VCaP (cell line): ENCODE results near the gene MUC5B.

ENCODE experiments used
- H3K27ac ChIP-seq: fragments of 450-650 bp; 2 replicates; pipeline ENCODE4 v1.5.1; 2017
- TF ChIP-seq, protein P1 (sequence below): fragments of 450-650 bp; conservative IDR thresholded peaks from 2 replicates; pipeline ENCODE4 v1.5.1; 2017; ENCODE audit warnings: mild to moderate bottlenecking, moderate library complexity

MUC5B gene

DNA sequence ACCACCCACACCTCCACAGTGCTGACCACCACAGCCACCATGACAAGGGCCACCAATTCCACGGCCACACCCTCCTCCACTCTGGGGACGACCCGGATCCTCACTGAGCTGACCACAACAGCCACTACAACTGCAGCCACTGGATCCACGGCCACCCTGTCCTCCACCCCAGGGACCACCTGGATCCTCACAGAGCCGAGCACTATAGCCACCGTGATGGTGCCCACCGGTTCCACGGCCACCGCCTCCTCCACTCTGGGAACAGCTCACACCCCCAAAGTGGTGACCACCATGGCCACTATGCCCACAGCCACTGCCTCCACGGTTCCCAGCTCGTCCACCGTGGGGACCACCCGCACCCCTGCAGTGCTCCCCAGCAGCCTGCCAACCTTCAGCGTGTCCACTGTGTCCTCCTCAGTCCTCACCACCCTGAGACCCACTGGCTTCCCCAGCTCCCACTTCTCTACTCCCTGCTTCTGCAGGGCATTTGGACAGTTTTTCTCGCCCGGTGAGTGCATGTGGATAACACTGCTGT, 28.4 kb downstream of the MUC5B start:
- H3K27ac ChIP-seq = no peak overlapping the region

GRCh38 chr11:1252371-1253102, 29.7 kb downstream of the MUC5B start:
- TF ChIP-seq, protein P1, sequence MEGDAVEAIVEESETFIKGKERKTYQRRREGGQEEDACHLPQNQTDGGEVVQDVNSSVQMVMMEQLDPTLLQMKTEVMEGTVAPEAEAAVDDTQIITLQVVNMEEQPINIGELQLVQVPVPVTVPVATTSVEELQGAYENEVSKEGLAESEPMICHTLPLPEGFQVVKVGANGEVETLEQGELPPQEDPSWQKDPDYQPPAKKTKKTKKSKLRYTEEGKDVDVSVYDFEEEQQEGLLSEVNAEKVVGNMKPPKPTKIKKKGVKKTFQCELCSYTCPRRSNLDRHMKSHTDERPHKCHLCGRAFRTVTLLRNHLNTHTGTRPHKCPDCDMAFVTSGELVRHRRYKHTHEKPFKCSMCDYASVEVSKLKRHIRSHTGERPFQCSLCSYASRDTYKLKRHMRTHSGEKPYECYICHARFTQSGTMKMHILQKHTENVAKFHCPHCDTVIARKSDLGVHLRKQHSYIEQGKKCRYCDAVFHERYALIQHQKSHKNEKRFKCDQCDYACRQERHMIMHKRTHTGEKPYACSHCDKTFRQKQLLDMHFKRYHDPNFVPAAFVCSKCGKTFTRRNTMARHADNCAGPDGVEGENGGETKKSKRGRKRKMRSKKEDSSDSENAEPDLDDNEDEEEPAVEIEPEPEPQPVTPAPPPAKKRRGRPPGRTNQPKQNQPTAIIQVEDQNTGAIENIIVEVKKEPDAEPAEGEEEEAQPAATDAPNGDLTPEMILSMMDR = no peak
- H3K27ac ChIP-seq = no peak overlapping the region

More for the DNA sequence above, 28.4 kb downstream of the MUC5B start:
- TF ChIP-seq, protein P1 = no peak

GRCh38 chr11:1253103-1253485, 30.2 kb downstream of the MUC5B start:
- H3K27ac ChIP-seq = no peak overlapping the region
- TF ChIP-seq, protein P1 = no peak

DNA sequence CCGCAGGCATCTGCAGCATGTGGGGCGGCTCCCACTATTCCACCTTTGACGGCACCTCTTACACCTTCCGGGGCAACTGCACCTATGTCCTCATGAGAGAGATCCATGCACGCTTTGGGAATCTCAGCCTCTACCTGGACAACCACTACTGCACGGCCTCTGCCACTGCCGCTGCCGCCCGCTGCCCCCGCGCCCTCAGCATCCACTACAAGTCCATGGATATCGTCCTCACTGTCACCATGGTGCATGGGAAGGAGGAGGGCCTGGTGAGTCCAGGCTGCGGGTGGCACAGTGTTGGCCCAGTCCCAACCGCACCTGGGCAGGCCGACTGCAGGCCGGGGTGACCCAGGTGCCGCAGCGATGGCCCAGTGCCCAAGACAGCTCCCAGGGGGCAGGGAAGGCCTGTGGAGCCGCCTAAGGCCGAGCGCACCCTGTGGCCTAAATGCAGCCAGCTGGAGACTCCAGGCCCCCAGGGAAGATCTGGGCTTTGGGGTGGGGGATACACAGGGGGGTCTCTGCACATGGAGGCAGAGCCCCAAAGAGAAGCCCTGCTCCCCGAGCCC, 31.3 kb downstream of the MUC5B start:
- TF ChIP-seq, protein P1 = no peak
- H3K27ac ChIP-seq = no peak overlapping the region

DNA sequence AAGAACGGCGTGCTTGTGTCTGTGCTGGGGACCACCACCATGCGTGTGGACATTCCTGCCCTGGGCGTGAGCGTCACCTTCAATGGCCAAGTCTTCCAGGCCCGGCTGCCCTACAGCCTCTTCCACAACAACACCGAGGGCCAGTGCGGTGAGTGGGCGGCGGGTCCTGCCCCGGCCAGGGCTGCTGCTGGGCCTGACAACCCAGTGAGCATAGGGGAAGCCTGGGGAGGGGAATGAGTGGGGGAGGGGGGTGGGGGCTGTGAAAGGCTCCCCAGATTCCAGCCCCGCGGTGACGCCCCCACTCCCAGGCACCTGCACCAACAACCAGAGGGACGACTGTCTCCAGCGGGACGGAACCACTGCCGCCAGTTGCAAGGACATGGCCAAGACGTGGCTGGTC, 31.9 kb downstream of the MUC5B start:
- no peak overlapping the region for H3K27ac ChIP-seq
- TF ChIP-seq, protein P1 = no peak

GRCh38 chr11:1255151-1255550, 32.3 kb downstream of the MUC5B start:
- TF ChIP-seq, protein P1 = no peak
- no peak overlapping the region for H3K27ac ChIP-seq

- TF ChIP-seq, protein P1 = no peak
- no peak overlapping the region for H3K27ac ChIP-seq
Observed at GRCh38 chr11:1256257-1257045, 33.6 kb downstream of the MUC5B start.
